Measurements from ENCODE around the gene TIMM29. TPM values are rescaled to one million over a fixed set of nuclear protein-coding genes. Genes with fewer than 3 reads are reported as not detected.
A peak's percentile ranks its signal among the peaks of the same experiment; 100 is the strongest.

The TIMM29 gene
- total RNA-seq, 4 donors from 2014 or later = 39.6 to 53.2 (median 49.8) TPM

DNA sequence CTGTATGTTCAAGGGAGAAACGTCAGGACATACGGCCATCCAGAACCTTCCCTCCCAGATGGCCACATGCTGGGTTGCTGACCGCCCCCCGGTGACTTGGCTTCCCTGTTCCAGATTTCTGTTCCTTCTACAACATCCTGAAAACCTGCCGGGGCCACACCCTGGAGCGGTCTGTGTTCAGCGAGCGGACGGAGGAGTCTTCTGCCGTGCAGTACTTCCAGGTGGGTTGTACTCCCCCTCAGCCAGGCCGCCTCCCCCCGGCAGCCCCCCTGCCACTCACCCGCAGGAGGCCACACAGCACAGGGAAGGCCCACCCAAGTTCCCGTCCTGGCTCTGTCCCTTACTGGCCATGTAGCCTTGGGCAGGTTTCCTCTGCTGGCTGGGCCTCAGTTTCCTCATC lies 20.7 kb upstream of the TIMM29 start:
- DNase-seq (ENCODE audit: low spot score in 2 of 2) = peak in 1 of 2 donors; percentile 77
- intact Hi-C loops (cut with DNase I; ENCODE audit: low total_unique reads) = no loop called here
- TF ChIP-seq POLR2A (IDR thresholded peaks at IDR 0.05) (no peak), CTCF (IDR thresholded peaks at IDR 0.05) (no peak)
- WGBS, 2 donors = 86 to 92% methylated on average over 13 to 14 of the region's 14 CpGs
- no peak overlapping the region for H3K4me3 ChIP-seq (ENCODE audit: low read depth, poor library complexity, severe bottlenecking)

- intact Hi-C loops (cut with DNase I; ENCODE audit: low total_unique reads) = no loop called here
- no peak for DNase-seq (ENCODE audit: low spot score in 2 of 2)
Measured at GRCh38 chr19:10908380-10908960, 20.1 kb upstream of the TIMM29 start.

GRCh38 chr19:10911579-10912363 lies 16.8 kb upstream of the TIMM29 start:
- no peak overlapping the region for H3K4me3 ChIP-seq (ENCODE audit: low read depth, poor library complexity, severe bottlenecking)
- 90 to 91% methylated on average over 27 to 30 of the region's 31 CpGs for WGBS, 2 donors
- intact Hi-C loops (cut with DNase I; ENCODE audit: low total_unique reads) = no loop called here
- TF ChIP-seq POLR2A (IDR thresholded peaks at IDR 0.05) (no peak), CTCF (IDR thresholded peaks at IDR 0.05) (no peak)
- no peak for DNase-seq (ENCODE audit: low spot score in 2 of 2)

More at GRCh38 chr19:10908380-10908960, 20.1 kb upstream of the TIMM29 start:
- TF ChIP-seq CTCF (IDR thresholded peaks at IDR 0.05) (no peak), POLR2A (IDR thresholded peaks at IDR 0.05) (no peak)
- H3K4me3 ChIP-seq (ENCODE audit: low read depth, poor library complexity, severe bottlenecking) = no peak overlapping the region
- WGBS, 2 donors = 94 to 96% methylated on average over 15 to 17 of the region's 17 CpGs

- WGBS, 2 donors = 89% methylated on average over 18 of the region's 18 CpGs
- no peak for DNase-seq (ENCODE audit: low spot score in 2 of 2)
- TF ChIP-seq CTCF (IDR thresholded peaks at IDR 0.05) (no peak), POLR2A (IDR thresholded peaks at IDR 0.05) (no peak)
- intact Hi-C loops (cut with DNase I; ENCODE audit: low total_unique reads) = no loop called here
- no peak overlapping the region for H3K4me3 ChIP-seq (ENCODE audit: low read depth, poor library complexity, severe bottlenecking)
Measured at GRCh38 chr19:10912619-10913018, 16.0 kb upstream of the TIMM29 start.

- H3K4me3 ChIP-seq (ENCODE audit: low read depth, poor library complexity, severe bottlenecking) = no peak overlapping the region
- no peak for TF ChIP-seq CTCF (IDR thresholded peaks at IDR 0.05)
- intact Hi-C loops (cut with DNase I; ENCODE audit: low total_unique reads) = no loop called here
- DNase-seq (ENCODE audit: low spot score in 2 of 2) = no peak
- WGBS, 2 donors = 91 to 98% methylated on average over 23 of the region's 24 CpGs
Measured at GRCh38 chr19:10913716-10914340, 14.8 kb upstream of the TIMM29 start.

Data from lower leg skin (tissue), 4 donors.